Fibroblast of skin of right biceps (primary cell): Measurements from ENCODE around the gene ERLIN1.
A peak's percentile ranks its signal among the peaks of the same experiment; 100 is the strongest.
"Not testable (repeated sequence)": the region's sequence is repeated elsewhere in the genome, so short reads cannot be mapped to it uniquely, and the experiment has no call there.

Experiments used
- DNase-seq: peaks from one replicate; pipeline ENCODE4 v3.0.0-alpha.2; 2013

Gene ERLIN1

GRCh38 chr10:100131571-100131970, 54.3 kb downstream of the ERLIN1 start:
- no peak for DNase-seq

DNA sequence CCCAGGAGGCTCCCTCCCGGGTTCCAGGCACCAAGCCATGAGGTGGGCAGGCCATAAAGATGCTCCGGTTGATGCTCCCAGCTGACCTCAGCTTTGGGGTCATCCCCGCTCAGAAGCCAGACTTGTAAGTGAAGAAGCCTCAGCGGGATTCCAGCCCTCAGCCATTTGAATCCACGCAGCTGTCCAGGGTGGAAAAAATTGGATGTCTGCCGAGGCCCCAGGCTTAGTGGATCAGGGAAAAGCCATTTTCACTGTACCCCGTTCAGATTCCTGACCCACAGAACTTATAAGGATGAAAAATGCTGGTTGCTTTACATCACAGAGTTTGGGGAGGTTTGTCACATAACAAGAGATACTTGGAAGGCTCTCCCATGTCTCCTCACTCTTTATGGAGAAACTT, 55.0 kb downstream of the ERLIN1 start:
- no peak for DNase-seq

GRCh38 chr10:100129424-100129823, 56.4 kb downstream of the ERLIN1 start:
- DNase-seq, result no peak

GRCh38 chr10:100128951-100129350, 56.9 kb downstream of the ERLIN1 start:
- no peak for DNase-seq

DNA sequence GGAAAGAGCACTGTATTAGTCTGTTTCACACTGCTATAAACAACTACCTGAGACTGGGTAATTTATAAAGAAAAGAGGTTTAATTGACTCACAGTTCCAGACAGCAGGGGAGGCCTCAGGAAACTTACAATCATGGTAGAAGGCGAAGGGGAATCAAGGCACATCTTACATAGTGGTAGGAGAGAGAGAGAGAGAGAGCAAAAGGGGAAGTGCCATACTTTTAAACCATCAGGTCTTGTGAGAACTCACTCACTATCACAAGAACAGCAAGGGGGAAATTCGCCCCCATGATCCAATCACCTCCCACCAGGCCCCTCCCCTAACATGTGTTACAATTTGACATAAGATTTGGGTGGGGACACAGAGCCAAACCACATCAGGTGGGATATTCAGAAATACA, 60.5 kb downstream of the ERLIN1 start:
- not testable (repeated sequence) for DNase-seq

- DNase-seq, result no peak
Measured at GRCh38 chr10:100124097-100124496, 61.7 kb downstream of the ERLIN1 start.

DNA sequence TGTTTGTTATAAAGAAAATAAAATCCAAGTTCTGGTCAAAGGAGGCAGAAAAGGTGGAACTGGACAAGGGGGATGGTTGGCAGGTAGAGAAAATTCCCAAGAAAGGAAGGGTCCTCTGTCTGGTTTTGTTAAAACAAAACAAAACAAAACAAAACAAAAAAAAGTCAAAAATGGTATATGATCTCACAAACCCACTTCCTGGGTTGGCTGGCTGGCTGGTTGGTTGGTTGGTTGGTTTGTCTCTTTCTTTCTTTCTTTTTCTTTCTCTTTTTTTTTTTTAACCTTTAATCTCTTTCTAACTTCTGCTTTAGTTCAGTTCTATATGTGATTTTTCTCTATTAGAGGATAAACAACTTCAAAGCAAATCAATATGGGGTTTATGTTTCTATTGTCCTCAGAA, 63.0 kb downstream of the ERLIN1 start:
- no peak for DNase-seq

GRCh38 chr10:100120550-100120949, 65.3 kb downstream of the ERLIN1 start:
- DNase-seq, result no peak

DNA sequence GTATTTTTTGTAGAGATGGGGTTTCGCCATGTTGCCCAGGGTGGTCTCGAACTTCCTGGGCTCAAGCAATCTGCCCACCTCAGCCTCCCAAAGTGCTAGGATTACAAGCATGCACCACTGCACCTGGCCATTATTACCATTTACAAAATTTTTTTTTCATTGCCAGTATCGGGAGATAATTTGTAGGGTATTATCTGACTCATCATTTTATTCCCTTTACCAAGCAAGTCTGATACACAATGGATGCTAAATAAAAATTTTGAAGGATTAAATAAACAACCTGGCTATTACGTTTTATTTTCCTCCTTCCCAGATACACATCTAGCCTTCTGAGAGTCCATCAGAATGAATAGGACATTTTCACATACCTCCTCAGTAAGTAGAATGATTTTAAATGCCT, 66.1 kb downstream of the ERLIN1 start:
- no peak for DNase-seq

DNA sequence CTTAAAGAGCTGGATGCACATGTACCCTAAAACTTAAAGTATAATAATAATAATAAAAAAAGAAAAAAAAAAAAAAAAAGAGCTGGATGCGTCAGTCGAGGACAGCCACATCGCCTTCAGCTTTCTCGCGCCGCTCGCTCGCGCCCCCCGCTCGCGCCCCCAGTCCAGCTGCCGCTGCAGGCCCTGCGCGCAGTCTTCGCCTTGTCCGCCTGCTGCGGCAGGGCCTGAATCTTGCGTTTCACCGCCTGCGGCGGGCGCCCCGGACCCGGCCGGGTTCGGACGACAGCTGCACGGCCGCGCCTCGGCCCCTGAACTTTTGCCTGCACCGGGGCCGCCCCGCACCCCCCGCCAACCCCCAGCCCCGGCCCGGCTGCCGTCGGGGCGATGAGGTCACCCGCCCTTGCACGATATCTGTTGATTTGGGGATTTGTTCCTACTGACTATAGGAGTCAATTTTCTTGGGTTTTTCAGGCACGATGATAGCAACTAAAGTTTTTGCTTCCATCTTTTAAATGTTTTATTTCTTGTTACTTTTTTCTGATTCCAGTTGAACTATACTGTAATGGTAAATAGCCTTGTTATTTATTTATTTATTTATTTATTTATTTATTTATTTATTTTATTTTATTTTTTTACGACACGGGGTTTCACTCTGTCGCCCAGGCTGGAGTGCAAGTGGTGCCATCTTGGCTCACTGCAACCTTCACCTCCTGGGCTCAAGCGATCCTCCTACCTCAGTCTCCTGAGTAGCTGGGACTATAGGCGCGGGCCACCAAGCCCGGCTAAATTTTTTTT, 70.7 kb downstream of the ERLIN1 start:
- DNase-seq, result no peak

- DNase-seq, result no peak
Measured at GRCh38 chr10:100114460-100114859, 71.4 kb downstream of the ERLIN1 start.

DNA sequence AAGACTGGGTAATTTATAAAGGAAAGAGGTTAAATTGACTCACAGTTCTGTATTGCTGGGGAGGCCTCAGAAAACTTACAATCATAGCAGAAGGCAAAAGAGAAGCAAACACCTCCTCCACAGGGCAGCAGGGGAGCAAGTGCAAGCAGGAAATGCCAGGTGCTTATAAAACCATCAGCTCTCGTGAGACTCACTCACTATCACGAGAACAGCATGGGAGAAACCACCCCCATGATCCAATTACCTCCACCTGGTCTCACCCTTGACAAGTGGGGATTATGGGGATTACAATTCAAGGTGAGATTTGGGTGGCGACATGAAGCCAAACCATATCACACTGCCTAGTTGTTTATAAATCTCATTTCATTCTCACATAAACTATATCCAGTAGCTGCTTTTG, 76.2 kb downstream of the ERLIN1 start:
- no peak for DNase-seq

- DNase-seq, result no peak
Measured at GRCh38 chr10:100106865-100107264, 79.0 kb downstream of the ERLIN1 start.

DNA sequence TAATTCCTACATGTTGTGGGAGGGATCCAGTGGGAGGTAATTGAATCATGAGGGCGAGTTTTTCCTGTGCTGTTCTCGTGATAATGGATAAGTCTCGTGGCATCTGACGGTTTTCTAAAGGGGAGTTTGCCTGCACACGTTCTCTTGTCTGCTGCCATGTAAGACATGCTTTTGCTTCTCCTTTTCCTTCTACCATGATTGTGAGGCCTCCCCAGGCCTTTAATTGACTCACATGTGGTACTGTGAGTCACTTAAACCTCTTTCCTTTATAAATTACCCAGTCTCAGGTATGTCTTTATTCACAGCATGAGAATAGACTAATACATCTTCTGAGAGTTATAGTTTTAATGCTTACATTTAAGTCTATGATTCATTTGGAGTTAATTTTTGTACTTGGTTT, 81.5 kb downstream of the ERLIN1 start:
- no peak for DNase-seq

- peak; percentile 44 for DNase-seq
Measured at GRCh38 chr10:100103581-100103980, 82.2 kb downstream of the ERLIN1 start.

DNA sequence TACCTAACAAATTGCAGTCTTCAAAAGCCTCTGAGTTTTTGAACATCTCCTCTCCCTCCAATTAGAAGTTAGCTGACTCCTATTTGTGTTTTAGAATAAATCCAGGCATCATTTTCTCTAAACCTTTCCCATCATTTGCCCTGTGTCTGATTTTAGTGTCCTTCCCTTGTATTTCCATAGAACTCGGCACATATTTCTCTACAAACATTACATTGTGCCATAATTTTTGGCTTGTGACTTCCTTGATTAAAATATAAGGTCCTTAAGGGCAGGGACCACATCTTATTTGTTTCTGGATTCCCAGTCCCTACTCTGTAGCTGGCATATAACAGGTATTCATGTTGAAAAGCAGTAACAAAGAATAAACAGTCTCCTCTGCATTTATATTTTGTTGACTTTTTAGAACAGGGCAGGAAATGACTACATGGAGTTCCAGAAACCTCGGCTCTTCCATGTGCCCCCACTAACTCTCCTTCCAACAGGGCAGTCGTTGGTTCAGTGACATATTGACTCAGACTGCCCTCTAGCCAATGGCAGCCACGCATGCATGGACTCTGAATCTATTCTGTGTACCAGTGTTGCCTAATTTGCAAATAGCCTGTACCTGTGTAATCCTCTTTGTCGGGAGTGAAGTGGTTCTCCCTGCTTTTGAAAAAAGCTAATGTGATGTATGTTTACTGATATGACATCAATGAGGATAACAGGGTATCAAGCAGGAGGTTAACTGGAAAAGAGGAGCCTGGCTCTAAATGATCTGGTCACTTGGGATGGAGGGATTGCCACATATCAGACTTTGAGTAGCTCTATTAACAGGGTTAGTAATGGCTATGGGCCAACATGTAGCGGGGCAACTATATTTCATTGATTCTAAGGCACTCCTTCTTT, 84.4 kb downstream of the ERLIN1 start:
- DNase-seq, result no peak

DNA sequence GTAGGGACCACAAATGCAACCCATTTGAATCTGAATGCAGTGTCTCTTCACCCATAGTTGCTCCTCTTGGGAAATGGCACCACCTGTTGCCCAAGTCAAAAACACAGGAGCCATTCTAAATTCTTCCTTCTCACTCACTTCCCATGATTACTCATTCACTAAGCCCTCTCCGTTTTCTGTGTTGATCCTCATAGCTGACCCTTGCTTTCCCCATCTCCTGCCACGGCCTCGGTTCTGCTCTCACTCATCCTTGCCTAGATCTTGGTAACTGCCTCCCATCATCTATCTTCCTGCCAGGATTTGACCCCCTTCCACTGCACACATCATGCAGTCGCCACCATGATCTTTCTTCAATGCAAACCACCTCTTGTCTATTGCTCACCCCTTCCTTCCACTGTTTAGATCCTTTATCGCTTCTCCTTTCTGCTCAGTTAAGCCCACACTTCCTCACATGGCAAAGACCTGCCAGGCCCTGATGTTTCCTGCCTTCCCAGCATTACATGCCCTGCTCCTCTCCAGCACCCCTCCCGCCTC, 85.1 kb downstream of the ERLIN1 start:
- DNase-seq, result peak; percentile 7
